ENCODE results near the gene AGPAT2. TPM values are rescaled to one million over a fixed set of nuclear protein-coding genes. Genes with fewer than 3 reads are reported as not detected.

AGPAT2 gene
- total RNA-seq, 1 donor from 2014 or later: 129 TPM

DNA sequence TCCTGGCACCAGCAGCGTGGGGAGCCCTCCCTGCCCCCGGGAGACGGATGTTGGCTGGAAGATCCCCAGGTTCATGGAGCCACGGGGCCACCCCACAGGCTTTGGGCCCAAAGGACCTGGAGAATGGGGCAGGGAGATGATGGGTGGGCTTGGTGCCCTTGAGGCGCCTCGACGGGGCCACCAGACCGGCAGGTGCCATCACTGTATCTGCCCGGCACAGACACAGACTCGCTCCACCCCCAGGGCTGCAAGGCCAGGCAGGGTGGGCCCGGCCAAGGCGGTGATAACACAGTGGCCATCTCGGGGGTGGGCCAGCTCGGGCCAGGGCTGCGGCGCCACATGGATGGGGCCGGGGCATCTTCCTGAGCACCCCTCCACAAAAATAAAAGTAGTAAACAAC lies 59.6 kb downstream of the AGPAT2 start:
- no peak overlapping the region for H3K27ac ChIP-seq
- H3K36me3 ChIP-seq: no peaks in the 10 kb centered on the region
- intact Hi-C loops (cut with DNase I): no loop called here

DNA sequence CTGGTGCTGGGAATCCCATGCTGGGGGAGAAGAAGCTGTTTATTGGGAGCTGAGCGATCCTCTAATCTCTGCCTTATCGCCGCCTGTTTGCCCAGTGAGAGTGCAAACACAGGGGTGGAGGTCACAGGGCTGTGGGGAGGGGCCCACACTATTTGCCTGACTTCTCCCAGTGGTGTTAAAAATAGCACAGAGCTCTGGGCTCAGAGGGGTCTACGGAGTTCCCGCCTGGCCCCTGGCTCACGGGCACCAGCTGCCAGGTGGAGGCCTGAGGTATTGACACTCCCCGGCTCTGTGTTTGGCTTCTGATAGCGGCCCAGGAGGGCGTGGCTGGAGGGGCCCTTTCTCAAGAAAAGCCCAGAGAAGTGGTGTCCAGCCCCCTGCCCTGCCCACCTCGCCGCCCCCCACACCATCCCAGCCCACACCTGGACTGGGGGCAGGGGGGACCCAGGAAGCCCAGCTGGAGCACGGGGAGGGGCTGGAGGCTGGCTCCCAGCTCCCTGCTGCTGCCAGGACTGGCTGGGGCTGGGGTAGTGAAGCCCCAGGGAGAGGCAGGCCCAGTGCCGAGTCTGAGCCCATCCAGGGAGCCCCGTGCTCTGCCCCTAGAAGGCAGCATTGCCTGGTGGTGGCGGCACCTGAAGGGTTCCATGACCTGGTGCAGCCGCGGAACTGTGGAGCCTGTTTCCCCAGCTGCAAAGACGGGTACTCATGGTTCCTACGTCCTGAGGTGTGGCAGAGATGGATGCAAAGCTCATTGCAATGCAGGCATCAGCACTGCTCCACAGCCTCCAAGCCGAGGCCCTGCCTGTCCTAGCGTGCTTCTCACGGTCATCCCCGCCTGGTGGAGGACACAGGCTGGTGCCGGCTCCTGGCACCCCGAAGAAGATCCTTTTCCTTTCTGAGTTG lies 60.3 kb downstream of the AGPAT2 start:
- Histone ChIP-seq H3K36me3 (no peaks in the 10 kb centered on the region), H3K27me3 (no peaks in the 10 kb centered on the region), H3K4me1 (peaks cover 16 to 22% of the 10 kb centered on the region in 2 donors), H3K4me3 (no peak overlapping the region), H3K27ac (no peak overlapping the region), H3K9me3 (no peaks in the 10 kb centered on the region)
- DNase-seq (ENCODE audit: low spot score in 2 of 2): no peak
- TF ChIP-seq, protein P1, sequence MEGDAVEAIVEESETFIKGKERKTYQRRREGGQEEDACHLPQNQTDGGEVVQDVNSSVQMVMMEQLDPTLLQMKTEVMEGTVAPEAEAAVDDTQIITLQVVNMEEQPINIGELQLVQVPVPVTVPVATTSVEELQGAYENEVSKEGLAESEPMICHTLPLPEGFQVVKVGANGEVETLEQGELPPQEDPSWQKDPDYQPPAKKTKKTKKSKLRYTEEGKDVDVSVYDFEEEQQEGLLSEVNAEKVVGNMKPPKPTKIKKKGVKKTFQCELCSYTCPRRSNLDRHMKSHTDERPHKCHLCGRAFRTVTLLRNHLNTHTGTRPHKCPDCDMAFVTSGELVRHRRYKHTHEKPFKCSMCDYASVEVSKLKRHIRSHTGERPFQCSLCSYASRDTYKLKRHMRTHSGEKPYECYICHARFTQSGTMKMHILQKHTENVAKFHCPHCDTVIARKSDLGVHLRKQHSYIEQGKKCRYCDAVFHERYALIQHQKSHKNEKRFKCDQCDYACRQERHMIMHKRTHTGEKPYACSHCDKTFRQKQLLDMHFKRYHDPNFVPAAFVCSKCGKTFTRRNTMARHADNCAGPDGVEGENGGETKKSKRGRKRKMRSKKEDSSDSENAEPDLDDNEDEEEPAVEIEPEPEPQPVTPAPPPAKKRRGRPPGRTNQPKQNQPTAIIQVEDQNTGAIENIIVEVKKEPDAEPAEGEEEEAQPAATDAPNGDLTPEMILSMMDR (IDR thresholded peaks at IDR 0.05): no peak
- intact Hi-C loops (cut with DNase I): no loop called here

More for the DNA sequence above, 59.6 kb downstream of the AGPAT2 start:
- Histone ChIP-seq H3K27me3 (no peaks in the 10 kb centered on the region), H3K4me3 (no peak overlapping the region), H3K9me3 (no peaks in the 10 kb centered on the region), H3K4me1 (peaks cover 16 to 22% of the 10 kb centered on the region in 2 donors)
- TF ChIP-seq, protein P1 (IDR thresholded peaks at IDR 0.05): no peak
- no peak for DNase-seq (ENCODE audit: low spot score in 2 of 2)

DNA sequence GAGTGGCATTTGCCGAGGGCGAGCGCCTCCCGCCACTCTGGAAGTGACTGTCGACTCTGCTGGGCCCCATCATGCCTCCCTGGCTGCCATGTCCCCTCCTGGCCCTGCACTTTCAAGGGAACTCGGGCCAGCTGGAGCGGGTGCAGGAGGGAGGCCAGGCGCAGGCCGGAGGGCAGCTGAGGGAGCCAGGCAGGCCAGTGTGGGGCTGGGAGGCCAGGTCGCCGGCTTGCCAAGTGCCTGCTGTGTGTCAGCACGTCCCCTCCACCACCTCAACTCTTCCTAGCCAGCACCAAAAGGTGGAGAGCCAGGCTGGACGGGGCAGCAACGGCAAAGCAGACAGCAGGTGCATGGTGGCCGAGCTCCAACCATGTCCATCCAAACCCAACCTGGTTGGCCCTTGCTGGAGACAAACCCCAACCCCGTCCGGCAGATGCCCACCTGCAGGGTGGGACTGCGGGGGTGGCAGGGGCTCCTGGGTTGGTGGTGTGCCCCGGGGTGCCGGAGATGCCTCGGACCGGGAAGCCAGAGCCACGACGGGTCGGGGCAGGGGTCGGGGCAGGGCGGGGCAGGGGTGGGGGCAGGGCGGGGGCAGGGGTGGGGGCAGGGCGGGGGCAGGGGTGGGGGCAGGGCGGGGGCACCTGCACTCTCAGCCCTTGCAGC lies 61.1 kb downstream of the AGPAT2 start:
- no peak for DNase-seq (ENCODE audit: low spot score in 2 of 2)

DNA sequence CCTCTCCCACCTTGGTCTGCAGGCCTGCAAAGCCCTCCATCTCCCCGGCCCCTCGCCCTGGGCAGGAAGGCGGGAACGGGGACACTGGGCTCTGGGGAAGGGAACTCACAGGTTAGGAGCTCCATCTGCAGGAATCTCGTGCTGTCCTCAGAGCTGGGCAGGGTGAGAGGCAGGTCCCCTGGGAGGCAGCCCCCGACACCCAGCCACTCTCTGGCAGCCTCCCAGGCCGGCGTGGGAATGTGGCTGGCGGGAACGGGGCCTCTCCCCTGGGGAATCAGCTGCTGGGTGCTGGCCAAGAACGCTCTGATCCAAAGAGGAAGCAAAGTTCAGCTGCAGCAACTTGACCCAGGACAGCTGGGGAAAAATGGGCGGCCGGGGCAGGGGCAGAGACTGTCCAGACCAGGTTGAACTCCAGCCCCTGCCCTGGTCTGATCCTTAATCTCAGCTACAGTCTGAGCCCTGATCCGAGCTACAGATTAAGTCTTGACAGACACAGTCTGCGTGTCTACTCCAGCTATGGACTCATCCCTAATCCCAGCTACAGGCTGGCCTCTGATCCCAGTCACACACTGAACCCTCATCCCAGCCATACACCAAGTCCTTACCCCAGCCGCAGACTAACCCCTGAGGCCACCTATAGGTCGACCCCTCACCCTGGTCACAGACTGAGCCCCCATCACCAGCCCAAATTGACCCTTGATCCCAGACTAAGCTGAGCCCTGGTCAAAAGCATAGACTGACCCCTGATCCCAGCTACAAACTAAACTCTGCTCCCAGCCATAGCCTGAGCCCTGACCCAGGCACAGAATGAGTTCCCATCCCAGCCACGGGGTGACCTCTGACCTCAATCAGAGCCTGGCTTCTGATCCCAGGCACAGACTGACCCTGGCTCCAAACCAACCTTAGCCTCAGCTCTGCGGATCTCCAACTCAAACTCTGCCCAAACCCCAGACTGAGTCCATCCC lies 61.9 kb downstream of the AGPAT2 start:
- peak in 1 of 2 donors; percentile 84 for DNase-seq (ENCODE audit: low spot score in 2 of 2)
- H3K4me1 ChIP-seq: peaks cover 16 to 22% of the 10 kb centered on the region in 2 donors
- no peaks in the 10 kb centered on the region for H3K27me3 ChIP-seq
- no peaks in the 10 kb centered on the region for H3K9me3 ChIP-seq
- no peaks in the 10 kb centered on the region for H3K36me3 ChIP-seq
- TF ChIP-seq, protein P1 (IDR thresholded peaks at IDR 0.05): peak; percentile 18 to 65 (median 20)
- no peak overlapping the region for H3K4me3 ChIP-seq
- intact Hi-C loops (cut with DNase I): loop anchor here (2.0 kb wide), 1 partner anchor 81 kb away; no protein-coding TSS in a partner anchor
- peak overlapping the region; percentile 50 to 53 for H3K27ac ChIP-seq

More for the DNA sequence above, 61.1 kb downstream of the AGPAT2 start:
- intact Hi-C loops (cut with DNase I): no loop called here
- Histone ChIP-seq H3K4me3 (no peak overlapping the region), H3K27ac (peak overlapping the region; percentile 50 to 53), H3K36me3 (no peaks in the 10 kb centered on the region), H3K27me3 (no peaks in the 10 kb centered on the region), H3K4me1 (peaks cover 16 to 22% of the 10 kb centered on the region in 2 donors), H3K9me3 (no peaks in the 10 kb centered on the region)
- TF ChIP-seq, protein P1 (IDR thresholded peaks at IDR 0.05): no peak

Measured in ascending aorta (tissue), 2 donors.